GM12874 (cell line): ENCODE results near the gene LRRC10B.

Experiments used
- CTCF ChIP-seq: IDR thresholded peaks from 2 replicates; pipeline ENCODE4 v1.5.1; 2011; ENCODE audit warnings: low read depth, mild to moderate bottlenecking, control low read depth, low read length, moderate library complexity; ENCODE audit not compliant: insufficient read depth

Gene LRRC10B

DNA sequence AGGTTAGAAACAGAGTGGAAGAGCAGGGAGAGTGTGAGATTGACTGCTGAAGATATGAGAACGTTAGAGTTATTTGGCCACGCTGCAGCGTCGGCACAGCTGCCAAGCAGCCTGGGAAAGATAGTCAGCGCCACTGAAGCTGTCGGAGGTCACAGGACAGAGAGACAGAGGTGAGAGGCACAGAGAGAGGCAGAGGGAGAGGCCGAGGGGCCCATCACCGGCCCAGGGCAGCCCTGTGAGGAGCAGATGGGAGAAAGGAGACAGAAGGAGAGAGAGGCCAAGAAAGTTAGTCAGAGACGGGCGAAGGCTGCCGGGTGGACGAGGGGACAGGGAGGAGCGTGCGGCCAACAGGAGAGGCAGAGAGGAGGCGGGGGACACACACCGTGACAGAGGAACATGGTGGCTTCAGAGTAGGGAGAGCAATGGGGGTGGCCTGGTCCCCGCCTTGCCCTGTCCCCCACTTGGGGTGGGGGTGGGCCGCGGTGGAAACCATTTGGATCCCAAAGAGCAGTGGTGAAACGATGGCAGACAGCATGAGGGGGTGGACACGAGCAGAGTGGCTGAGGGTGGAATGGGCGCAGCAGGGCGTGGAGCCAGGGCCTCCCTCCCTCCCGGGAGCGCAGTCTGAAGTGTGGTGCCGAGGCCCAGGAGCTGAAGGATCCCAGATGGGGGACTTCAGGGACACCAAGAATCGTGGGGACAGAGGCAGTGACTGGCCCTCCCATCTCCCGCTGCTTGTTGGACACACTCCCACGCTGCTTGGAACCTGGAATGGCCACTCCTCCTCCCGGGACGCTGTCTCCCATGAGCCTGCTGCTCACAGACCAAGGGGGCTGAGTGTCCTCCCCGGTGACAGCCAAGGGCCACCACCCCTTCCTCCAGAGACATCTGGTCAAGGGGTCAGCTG is 26.6 kb downstream of the LRRC10B start:
- TF ChIP-seq CTCF = no peak

DNA sequence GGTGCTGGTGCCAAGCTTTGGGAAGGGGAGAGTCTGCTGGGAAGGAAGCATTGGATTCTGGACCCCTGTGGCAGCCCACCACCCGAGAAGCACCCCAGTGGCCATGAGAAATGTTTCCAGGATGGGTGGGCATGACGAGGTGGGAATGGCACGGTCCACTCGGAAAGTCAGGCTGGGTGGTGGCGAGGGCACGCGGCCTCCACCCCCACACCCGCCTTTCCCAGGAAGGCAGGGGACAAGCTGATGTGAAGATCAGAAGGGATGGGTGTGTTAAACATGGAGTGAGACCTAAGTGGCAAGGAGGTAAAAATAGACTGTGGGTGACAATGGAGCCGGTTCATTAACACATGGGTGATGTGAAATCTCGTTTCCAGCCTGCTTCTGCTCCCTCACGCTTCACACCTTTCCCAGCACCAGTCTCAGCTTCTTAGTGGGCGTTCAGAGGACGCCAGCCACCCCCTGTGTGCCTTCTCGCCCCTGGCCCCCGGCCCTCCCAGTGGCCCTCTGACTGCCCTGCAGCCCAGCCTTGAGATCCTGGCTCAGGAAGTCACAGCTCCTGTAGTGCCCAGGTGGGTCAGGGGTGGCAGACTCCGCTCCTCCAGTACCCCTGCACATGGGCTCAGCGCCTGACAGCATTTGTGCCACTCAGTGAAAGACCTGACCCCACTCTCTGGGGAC is 27.6 kb downstream of the LRRC10B start:
- TF ChIP-seq CTCF = no peak

- no peak for TF ChIP-seq CTCF
These were observed 28.2 kb downstream of the LRRC10B start for GRCh38 chr11:61536676-61537270.

GRCh38 chr11:61537326-61537725 is 28.8 kb downstream of the LRRC10B start:
- no peak for TF ChIP-seq CTCF

- no peak for TF ChIP-seq CTCF
These were observed 30.1 kb downstream of the LRRC10B start for GRCh38 chr11:61538636-61538961.

- TF ChIP-seq CTCF = no peak
These were observed 30.5 kb downstream of the LRRC10B start for GRCh38 chr11:61539006-61539405.

GRCh38 chr11:61539831-61540357 is 31.3 kb downstream of the LRRC10B start:
- no peak for TF ChIP-seq CTCF
